ENCODE results near the gene CD38.

The CD38 gene

DNA sequence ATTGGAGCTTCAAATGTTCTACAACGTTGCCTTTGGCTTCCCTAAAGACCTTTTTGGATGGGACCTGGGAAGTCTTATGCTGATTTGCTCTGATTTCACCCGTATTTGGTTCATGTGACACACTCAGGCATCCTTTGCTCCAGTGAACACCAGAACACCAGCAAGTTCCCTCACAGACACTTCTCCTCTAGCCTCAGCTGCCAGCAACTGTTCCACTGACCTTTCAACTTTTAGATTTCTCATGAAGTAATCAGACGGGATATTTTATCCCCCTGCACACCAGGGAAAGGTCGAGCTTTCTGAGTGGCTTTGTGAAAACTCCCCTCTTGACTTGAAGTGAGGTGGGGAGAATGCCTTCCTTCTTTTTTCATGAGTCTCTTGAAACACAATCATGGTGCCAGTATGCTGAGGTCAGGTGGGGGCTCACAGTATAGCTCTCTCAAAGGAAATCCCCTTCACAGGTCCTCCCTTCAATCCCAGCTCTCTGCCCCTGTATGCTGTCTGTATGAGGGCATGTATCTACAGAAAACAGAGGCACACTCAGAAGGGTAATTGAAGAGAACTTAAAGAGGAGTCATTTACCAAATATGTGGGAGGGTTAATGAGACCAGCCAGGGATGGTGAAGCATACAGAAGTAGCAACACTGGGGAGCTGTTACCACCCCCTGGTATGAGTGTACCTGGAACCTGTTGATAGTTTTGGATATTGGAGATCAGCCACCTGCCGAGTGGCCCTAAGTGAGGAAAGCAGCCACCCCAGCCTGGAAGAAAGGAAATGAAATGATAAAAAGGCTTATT is 97.7 kb downstream of the CD38 start:
- H3K9ac ChIP-seq (ENCODE audit: low read depth, low read length): no peak overlapping the region
- 0 out of 2 replicates have a peak, but pooled peaks cover 5% of the 10 kb centered on the region for H3K9me3 ChIP-seq (ENCODE audit: insufficient read depth, low read depth, low read length)
- no peak overlapping the region for H3K27ac ChIP-seq (ENCODE audit: low read length)
- no peaks in the 10 kb centered on the region for H3K27me3 ChIP-seq (ENCODE audit: insufficient read depth, low read length)
- H3K4me1 ChIP-seq (ENCODE audit: insufficient read depth, low read length): no peaks in the 10 kb centered on the region
- H3K36me3 ChIP-seq (ENCODE audit: insufficient read depth, low read depth, low read length): no peaks in the 10 kb centered on the region
- no peak overlapping the region for H3K4me3 ChIP-seq (ENCODE audit: low read length)

DNA sequence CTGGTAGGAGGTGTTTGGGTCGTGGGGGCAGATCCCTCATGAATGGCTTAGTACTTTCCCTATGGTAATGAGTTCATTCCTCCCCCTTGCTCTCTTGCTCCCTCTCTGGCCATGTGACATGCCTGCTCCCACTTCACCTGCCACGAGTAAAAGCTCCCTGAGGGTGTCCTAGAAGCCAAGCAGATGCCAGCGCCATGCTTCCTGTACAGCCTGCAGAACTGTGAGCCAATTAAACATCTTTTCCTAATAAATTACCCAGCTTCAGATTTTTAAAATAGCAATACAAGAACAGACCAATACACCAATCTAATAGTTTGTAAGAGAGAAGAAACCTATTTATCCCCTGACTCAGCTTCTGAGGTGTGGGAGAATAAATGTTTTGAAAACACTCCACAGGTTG is 99.9 kb downstream of the CD38 start:
- Histone ChIP-seq H3K9ac (ENCODE audit: low read depth, low read length) (no peak overlapping the region), H3K36me3 (ENCODE audit: insufficient read depth, low read depth, low read length) (no peaks in the 10 kb centered on the region), H3K27ac (ENCODE audit: low read length) (no peak overlapping the region), H3K4me1 (ENCODE audit: insufficient read depth, low read length) (no peaks in the 10 kb centered on the region), H3K9me3 (ENCODE audit: insufficient read depth, low read depth, low read length) (0 out of 2 replicates have a peak, but pooled peaks cover 5% of the 10 kb centered on the region), H3K4me3 (ENCODE audit: low read length) (no peak overlapping the region), H3K27me3 (ENCODE audit: insufficient read depth, low read length) (no peaks in the 10 kb centered on the region)

DNA sequence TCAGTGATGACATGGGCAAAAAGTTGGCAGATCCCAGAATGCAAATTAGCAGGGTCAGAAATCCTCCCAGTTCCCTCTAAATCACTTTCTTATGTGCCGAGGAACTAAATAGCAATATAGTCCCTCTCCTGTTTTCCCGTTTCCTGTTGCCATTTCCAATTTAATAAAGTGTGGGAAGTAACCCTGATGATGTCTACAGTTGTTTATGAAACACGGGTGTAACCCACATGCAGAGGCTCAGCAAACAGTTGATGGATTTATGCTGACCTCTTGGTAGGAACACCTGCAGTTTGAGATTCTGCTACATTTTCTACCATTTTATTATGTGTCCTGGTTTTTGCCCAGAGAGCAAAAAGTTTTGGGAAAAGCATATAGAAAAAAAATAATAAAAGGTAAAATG is 103.7 kb downstream of the CD38 start:
- H3K36me3 ChIP-seq (ENCODE audit: insufficient read depth, low read depth, low read length): no peaks in the 10 kb centered on the region
- H3K4me3 ChIP-seq (ENCODE audit: low read length): no peak overlapping the region
- no peaks in the 10 kb centered on the region for H3K27me3 ChIP-seq (ENCODE audit: insufficient read depth, low read length)
- 0 out of 2 replicates have a peak, but pooled peaks cover 5% of the 10 kb centered on the region for H3K9me3 ChIP-seq (ENCODE audit: insufficient read depth, low read depth, low read length)
- H3K27ac ChIP-seq (ENCODE audit: low read length): no peak overlapping the region
- no peak overlapping the region for H3K9ac ChIP-seq (ENCODE audit: low read depth, low read length)
- peaks cover 11% of the 10 kb centered on the region for H3K4me1 ChIP-seq (ENCODE audit: insufficient read depth, low read length)

DNA sequence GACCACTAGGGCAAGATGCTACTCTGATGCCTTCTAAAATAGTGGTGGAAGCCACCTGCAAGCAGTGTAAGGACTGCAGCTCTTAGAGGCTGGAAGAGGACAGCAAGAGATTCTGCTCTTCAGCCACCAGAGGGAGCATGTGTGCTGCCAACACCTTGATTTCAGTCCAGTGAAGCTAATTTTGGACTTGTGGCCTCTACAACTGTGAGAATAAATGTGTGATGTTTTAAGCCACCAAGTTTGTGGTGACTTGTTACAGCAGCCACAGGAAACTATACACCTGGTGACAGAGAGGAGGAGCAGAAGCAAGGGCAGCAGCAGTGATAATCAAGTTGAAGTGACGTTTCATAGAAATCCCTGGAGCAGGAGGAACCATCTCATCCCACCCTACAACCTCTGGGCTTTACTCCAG is 104.6 kb downstream of the CD38 start:
- H3K27ac ChIP-seq (ENCODE audit: low read length): no peak overlapping the region
- no peaks in the 10 kb centered on the region for H3K27me3 ChIP-seq (ENCODE audit: insufficient read depth, low read length)
- H3K4me1 ChIP-seq (ENCODE audit: insufficient read depth, low read length): peaks cover 11% of the 10 kb centered on the region
- no peaks in the 10 kb centered on the region for H3K36me3 ChIP-seq (ENCODE audit: insufficient read depth, low read depth, low read length)
- H3K9me3 ChIP-seq (ENCODE audit: insufficient read depth, low read depth, low read length): 0 out of 2 replicates have a peak, but pooled peaks cover 2% of the 10 kb centered on the region
- no peak overlapping the region for H3K9ac ChIP-seq (ENCODE audit: low read depth, low read length)
- no peak overlapping the region for H3K4me3 ChIP-seq (ENCODE audit: low read length)

DNA sequence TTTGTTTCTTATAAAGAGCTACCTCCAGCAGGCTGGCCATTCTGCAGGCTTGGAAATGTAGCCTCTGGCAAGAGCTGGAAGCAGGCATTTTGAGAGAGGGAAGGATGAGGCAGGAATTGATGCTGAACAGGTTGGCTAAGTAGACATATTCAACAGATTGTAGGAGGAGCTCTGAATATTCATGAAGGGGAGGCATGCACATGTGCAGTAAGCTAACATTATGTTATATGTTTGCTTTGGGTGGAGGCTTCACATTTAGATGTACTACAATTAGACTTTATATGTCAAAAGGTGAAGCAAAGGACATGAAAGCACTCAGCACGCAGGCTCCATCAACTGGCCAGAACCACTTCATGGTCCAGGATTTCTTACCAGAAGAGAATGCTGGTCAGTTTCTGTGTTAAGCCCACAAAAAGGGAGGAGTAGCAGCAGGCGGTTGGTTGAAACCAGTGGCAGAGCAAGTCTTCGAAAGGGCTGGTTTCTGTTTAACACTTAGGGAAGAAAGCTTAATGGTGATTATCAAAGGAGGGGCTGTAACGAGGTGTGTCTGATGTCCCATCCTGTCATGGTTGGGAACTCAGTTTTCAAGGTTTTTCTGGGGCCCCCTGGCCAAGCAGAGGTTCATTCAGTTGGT is 105.6 kb downstream of the CD38 start:
- H3K36me3 ChIP-seq (ENCODE audit: insufficient read depth, low read depth, low read length): no peaks in the 10 kb centered on the region
- no peaks in the 10 kb centered on the region for H3K9me3 ChIP-seq (ENCODE audit: insufficient read depth, low read depth, low read length)
- no peak overlapping the region for H3K9ac ChIP-seq (ENCODE audit: low read depth, low read length)
- H3K27ac ChIP-seq (ENCODE audit: low read length): no peak overlapping the region
- H3K4me1 ChIP-seq (ENCODE audit: insufficient read depth, low read length): peaks cover 11% of the 10 kb centered on the region
- no peaks in the 10 kb centered on the region for H3K27me3 ChIP-seq (ENCODE audit: insufficient read depth, low read length)
- no peak overlapping the region for H3K4me3 ChIP-seq (ENCODE audit: low read length)

DNA sequence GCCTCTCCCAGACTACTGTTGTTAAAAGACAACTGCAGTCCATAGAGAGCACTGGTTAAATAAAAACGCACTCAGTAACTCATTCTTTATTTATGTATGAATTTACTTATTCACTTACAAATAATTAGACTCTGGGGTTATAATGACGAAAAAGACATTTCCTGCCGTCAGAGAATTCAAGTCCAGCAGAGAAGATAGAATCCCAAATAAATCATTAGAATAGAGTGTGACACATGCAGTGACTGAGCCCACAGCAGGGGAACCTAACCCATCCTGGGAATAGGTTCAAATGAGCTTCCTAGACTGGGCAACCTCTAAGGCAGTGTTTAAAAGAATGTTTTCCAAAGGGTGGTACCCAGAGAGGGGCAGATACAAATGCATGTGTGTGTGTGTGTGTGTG is 106.5 kb downstream of the CD38 start:
- Histone ChIP-seq H3K9me3 (ENCODE audit: insufficient read depth, low read depth, low read length) (no peaks in the 10 kb centered on the region), H3K36me3 (ENCODE audit: insufficient read depth, low read depth, low read length) (no peaks in the 10 kb centered on the region), H3K27me3 (ENCODE audit: insufficient read depth, low read length) (no peaks in the 10 kb centered on the region), H3K4me1 (ENCODE audit: insufficient read depth, low read length) (peaks cover 11% of the 10 kb centered on the region), H3K4me3 (ENCODE audit: low read length) (no peak overlapping the region), H3K9ac (ENCODE audit: low read depth, low read length) (no peak overlapping the region), H3K27ac (ENCODE audit: low read length) (no peak overlapping the region)

DNA sequence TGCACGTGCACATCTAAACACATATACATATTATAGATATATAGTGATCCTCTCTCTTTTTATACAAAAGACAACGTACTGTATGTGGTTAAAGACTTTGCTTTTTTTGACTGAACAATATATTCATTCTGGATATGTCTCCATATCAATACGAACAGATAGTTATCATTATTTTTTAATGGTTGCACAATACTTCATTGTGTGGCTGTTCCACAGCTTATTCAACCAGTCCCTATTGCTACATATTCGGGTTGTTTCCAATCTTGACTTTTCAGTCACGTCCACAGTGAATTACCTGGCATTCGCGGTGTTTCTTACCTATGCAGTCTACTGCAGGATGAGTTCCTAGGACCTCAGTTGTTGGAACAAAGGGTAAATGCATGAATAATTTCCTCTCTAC is 107.3 kb downstream of the CD38 start:
- Histone ChIP-seq H3K9ac (ENCODE audit: low read depth, low read length) (no peak overlapping the region), H3K36me3 (ENCODE audit: insufficient read depth, low read depth, low read length) (no peaks in the 10 kb centered on the region), H3K27me3 (ENCODE audit: insufficient read depth, low read length) (no peaks in the 10 kb centered on the region), H3K4me1 (ENCODE audit: insufficient read depth, low read length) (peaks cover 11% of the 10 kb centered on the region), H3K9me3 (ENCODE audit: insufficient read depth, low read depth, low read length) (no peaks in the 10 kb centered on the region), H3K27ac (ENCODE audit: low read length) (no peak overlapping the region), H3K4me3 (ENCODE audit: low read length) (no peak overlapping the region)

DNA sequence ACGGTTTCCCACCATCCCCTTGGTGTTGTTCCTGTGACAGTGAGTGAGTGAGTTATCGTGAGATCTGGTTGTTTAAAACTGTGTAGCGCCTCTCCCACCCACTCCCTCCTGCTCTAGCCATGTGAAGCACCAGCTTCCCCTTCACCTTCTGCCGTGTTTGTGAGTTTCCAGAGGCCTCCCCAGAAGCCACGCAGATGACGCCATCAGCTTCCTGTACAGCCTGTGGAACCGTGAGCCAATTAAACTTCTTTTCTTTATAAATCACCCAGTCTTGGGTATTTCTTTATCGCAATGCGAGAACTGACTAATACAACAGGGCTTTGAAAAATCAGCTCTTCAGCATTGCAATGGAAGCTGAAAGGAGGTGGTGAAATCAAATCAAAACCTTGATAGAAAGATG is 110.4 kb downstream of the CD38 start:
- Histone ChIP-seq H3K27ac (ENCODE audit: low read length) (no peak overlapping the region), H3K9me3 (ENCODE audit: insufficient read depth, low read depth, low read length) (no peaks in the 10 kb centered on the region), H3K4me1 (ENCODE audit: insufficient read depth, low read length) (peaks cover 11% of the 10 kb centered on the region), H3K9ac (ENCODE audit: low read depth, low read length) (no peak overlapping the region), H3K36me3 (ENCODE audit: insufficient read depth, low read depth, low read length) (no peaks in the 10 kb centered on the region), H3K4me3 (ENCODE audit: low read length) (no peak overlapping the region), H3K27me3 (ENCODE audit: insufficient read depth, low read length) (no peaks in the 10 kb centered on the region)

DNA sequence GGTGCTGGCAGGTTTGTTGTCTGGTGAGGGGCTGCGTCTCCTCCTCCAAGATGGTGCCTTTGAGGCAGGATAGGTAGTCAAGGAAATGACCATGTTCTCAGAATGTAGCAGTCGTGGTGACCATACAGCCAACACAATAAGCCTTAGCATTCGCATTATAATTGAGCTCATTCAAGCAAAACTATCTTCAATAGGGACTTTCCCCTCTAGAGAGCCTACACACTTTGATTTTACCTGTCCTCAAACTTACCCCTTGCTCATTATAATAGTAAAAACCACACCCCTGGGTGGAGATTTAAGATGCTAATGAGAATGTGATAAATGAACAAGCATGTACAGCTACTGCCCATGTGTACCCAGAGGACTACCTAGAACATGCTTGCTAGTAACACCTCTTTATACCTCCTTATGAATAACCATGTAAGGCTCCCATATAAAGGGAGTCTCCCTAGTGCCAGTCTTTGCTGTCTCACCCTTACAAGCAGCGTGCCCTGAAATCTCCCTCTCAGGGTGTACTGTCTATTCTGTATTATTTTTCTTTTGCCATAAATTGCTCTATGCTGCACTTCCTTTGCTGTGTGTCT is 112.2 kb downstream of the CD38 start:
- no peak overlapping the region for H3K27ac ChIP-seq (ENCODE audit: low read length)
- H3K4me3 ChIP-seq (ENCODE audit: low read length): no peak overlapping the region
- no peak overlapping the region for H3K9ac ChIP-seq (ENCODE audit: low read depth, low read length)
- H3K9me3 ChIP-seq (ENCODE audit: insufficient read depth, low read depth, low read length): no peaks in the 10 kb centered on the region
- no peaks in the 10 kb centered on the region for H3K36me3 ChIP-seq (ENCODE audit: insufficient read depth, low read depth, low read length)
- no peaks in the 10 kb centered on the region for H3K27me3 ChIP-seq (ENCODE audit: insufficient read depth, low read length)
- no peaks in the 10 kb centered on the region; the same call in 1 of the 2 replicates for H3K4me1 ChIP-seq (ENCODE audit: insufficient read depth, low read length)

DNA sequence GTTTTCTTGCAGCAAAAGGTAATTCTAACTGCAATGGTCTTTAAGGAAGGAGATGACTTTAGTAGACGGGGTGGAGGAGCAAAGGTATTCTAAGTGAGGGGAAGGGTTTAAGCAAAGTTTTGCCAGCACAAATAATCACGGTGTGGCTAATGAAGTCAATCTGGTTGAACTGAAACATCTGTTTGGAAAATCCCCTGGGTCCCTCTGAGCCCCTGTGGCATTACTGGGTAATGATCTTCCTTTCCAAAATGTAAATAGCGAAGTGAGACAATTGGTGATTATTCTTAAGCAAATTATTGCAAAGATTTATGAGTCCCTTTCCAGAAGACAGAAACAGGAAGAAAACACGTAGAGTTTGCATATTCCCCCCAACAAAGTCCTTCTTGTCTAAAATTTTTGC is 113.2 kb downstream of the CD38 start:
- H3K4me1 ChIP-seq (ENCODE audit: insufficient read depth, low read length): no peaks in the 10 kb centered on the region; the same call in 1 of the 2 replicates
- no peaks in the 10 kb centered on the region for H3K9me3 ChIP-seq (ENCODE audit: insufficient read depth, low read depth, low read length)
- no peak overlapping the region for H3K27ac ChIP-seq (ENCODE audit: low read length)
- no peak overlapping the region for H3K4me3 ChIP-seq (ENCODE audit: low read length)
- no peaks in the 10 kb centered on the region for H3K36me3 ChIP-seq (ENCODE audit: insufficient read depth, low read depth, low read length)
- H3K27me3 ChIP-seq (ENCODE audit: insufficient read depth, low read length): no peaks in the 10 kb centered on the region
- no peak overlapping the region for H3K9ac ChIP-seq (ENCODE audit: low read depth, low read length)

DNA sequence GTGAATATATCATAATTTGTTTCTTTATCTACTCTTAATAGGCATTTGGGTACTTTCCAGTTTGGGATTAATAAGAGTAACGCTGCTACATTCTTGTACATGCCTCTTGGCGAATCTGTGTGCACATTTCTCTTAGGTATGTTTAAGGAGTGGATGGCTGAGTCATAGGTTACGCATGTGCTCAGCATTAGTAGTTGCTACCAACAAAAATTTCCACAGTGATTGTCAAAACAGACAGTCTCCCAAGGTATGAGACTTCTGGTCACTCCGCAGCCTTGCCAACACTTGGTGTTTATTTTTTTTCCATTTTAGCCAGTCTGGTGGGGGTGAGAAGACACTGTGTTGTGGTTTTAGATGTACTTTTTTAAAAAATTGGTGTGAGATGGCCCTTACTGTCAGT is 115.8 kb downstream of the CD38 start:
- no peaks in the 10 kb centered on the region for H3K36me3 ChIP-seq (ENCODE audit: insufficient read depth, low read depth, low read length)
- no peak overlapping the region for H3K4me3 ChIP-seq (ENCODE audit: low read length)
- H3K9ac ChIP-seq (ENCODE audit: low read depth, low read length): no peak overlapping the region
- H3K4me1 ChIP-seq (ENCODE audit: insufficient read depth, low read length): no peaks in the 10 kb centered on the region; the same call in 1 of the 2 replicates
- no peaks in the 10 kb centered on the region for H3K9me3 ChIP-seq (ENCODE audit: insufficient read depth, low read depth, low read length)
- H3K27me3 ChIP-seq (ENCODE audit: insufficient read depth, low read length): no peaks in the 10 kb centered on the region
- H3K27ac ChIP-seq (ENCODE audit: low read length): no peak overlapping the region

DNA sequence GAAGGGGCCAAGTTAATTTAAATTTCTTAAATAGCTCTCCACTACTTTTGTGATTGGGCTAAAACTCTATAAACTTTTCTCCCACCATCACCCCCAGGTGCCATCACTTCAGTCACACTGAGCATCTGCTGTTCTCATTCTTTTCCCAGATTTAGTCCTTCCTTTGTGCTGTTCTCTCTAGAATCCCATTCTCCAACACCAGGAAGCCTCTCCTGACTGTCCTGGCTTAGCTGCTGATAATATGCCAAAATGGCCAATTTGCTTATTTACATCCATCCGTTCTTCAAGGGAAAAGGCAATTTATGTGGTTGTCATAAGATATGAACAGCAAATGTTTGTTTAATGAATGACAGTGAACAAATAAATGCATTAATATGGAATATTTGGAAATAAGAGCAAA is 116.3 kb downstream of the CD38 start:
- no peak overlapping the region for H3K9ac ChIP-seq (ENCODE audit: low read depth, low read length)

More for the DNA sequence above, 116.3 kb downstream of the CD38 start:
- no peak overlapping the region for H3K27ac ChIP-seq (ENCODE audit: low read length)
- no peaks in the 10 kb centered on the region for H3K9me3 ChIP-seq (ENCODE audit: insufficient read depth, low read depth, low read length)
- H3K36me3 ChIP-seq (ENCODE audit: insufficient read depth, low read depth, low read length): no peaks in the 10 kb centered on the region
- no peak overlapping the region for H3K4me3 ChIP-seq (ENCODE audit: low read length)
- no peaks in the 10 kb centered on the region; the same call in 1 of the 2 replicates for H3K4me1 ChIP-seq (ENCODE audit: insufficient read depth, low read length)
- H3K27me3 ChIP-seq (ENCODE audit: insufficient read depth, low read length): no peaks in the 10 kb centered on the region

All from iPS-20b (cell line).